Stomach (tissue), 4 donors: ENCODE data around the gene TDG.

ENCODE experiments used
- EP300 ChIP-seq: sonication (generic); formaldehyde crosslinking; IDR thresholded peaks from one replicate; pipeline ENCODE4 v1.6.1; 2017; ENCODE audit warnings: antibody characterized with exemption
- POLR2A ChIP-seq, 4 donors: fragments of 450-650 bp; IDR thresholded peaks; one replicate each; pipeline ENCODE4 v1.6.1; 2016; ENCODE audit warnings: antibody characterized with exemption in 4 of 4, control low read depth in 2 of 4, mild to moderate bottlenecking in 1 of 4, moderate library complexity in 1 of 4
- TF ChIP-seq, protein P1 (sequence below), 7 experiments: fragments of 450-650 bp in 4 of 7; fragments of 200-600 bp in 3 of 7; sonication (generic) in 3 of 7; IDR thresholded peaks; one replicate each; pipeline ENCODE4 v1.5.1; 2016 to 2019; ENCODE audit warnings: antibody characterized with exemption in 7 of 7, control low read depth in 2 of 7, mild to moderate bottlenecking in 1 of 7

GRCh38 chr12:103929046-103929783 lies 36.5 kb upstream of the TDG start:
- TF ChIP-seq POLR2A (IDR thresholded peaks at IDR 0.05) (peak in 1 of 4 donors; percentile 34), EP300 (no peak)
- TF ChIP-seq, protein P1, sequence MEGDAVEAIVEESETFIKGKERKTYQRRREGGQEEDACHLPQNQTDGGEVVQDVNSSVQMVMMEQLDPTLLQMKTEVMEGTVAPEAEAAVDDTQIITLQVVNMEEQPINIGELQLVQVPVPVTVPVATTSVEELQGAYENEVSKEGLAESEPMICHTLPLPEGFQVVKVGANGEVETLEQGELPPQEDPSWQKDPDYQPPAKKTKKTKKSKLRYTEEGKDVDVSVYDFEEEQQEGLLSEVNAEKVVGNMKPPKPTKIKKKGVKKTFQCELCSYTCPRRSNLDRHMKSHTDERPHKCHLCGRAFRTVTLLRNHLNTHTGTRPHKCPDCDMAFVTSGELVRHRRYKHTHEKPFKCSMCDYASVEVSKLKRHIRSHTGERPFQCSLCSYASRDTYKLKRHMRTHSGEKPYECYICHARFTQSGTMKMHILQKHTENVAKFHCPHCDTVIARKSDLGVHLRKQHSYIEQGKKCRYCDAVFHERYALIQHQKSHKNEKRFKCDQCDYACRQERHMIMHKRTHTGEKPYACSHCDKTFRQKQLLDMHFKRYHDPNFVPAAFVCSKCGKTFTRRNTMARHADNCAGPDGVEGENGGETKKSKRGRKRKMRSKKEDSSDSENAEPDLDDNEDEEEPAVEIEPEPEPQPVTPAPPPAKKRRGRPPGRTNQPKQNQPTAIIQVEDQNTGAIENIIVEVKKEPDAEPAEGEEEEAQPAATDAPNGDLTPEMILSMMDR (IDR thresholded peaks at IDR 0.05): no peak
